ENCODE measurements around the gene ADAM12. TPM values are rescaled to one million over a fixed set of nuclear protein-coding genes. Genes with fewer than 3 reads are reported as not detected.

Gene ADAM12
- total and polyA plus RNA-seq, 2 of the 13 experiments (the other 11 are each of a cell fraction or from before 2014, with no cell fraction given), result not detected

DNA sequence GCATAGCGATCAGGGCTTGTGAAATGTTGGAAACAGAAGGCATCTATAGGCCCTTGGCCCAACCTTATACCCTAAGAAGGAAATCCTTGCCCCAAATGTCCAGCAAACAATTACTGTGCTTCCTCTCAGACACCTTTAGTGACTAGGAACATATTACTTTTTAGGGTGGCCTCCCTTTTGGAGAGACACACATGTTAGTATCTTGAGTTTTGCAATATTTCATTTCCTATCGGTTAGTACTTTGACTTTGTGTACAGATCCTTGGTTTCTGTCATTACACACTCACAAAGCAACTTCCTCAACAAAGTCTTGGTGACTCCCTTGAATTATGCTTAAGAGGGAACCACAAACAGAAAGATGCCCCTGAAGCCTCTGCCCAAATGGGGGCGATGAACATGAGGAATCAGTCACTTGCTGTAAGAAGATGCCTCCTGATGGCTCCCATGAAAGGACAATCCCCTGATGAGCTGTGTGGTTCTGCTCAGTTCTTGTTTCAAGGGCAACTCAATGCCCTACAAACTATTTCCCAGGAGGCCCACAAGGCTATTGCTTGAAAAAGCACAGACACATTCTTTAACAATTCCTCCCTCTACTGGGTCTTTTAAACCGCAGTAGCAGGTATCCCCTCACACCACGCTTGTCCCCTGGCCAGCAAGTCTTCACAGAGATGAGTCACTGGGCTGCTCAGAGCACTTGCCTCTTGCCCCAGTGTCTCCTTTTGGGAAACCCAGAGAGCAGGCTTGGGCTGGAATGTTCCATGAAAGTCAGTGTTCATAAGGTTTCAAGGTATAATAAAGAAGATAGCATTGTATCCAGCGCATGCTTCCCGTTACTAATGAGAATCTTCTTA is 295.7 kb downstream of the ADAM12 start:
- Histone ChIP-seq H3K79me2 (ENCODE audit: insufficient read depth, low read length) (no peaks in the 10 kb centered on the region), H3K9me3 (ENCODE audit: low read length) (no peaks in the 10 kb centered on the region), H3K9ac (ENCODE audit: insufficient read depth, low read depth, low read length) (no peak overlapping the region), H3K27ac (ENCODE audit: extremely low read length, insufficient read depth, low read length) (no peak overlapping the region), H3K4me1 (ENCODE audit: insufficient read depth, low read length) (no peaks in the 10 kb centered on the region), H2AFZ (ENCODE audit: low read length) (no peak overlapping the region), H3K36me3 (replicated peaks in 1 of 2; ENCODE audit: control insufficient read depth in 1 of 2, insufficient read depth in 2 of 2, low read length in 2 of 2) (no peaks in the 10 kb centered on the region), H3K4me2 (ENCODE audit: low read depth, low read length) (no peak overlapping the region), H4K20me1 (ENCODE audit: insufficient read depth, low read length) (no peaks in the 10 kb centered on the region), H3K27me3 (ENCODE audit: control insufficient read depth in 1 of 2, insufficient read depth in 2 of 2, low read length in 2 of 2) (peaks cover 3 to 18% of the 10 kb centered on the region in 2 experiments; a peak in 4 of 5 replicates), H3K4me3 (replicated peaks in 1 of 3; ENCODE audit: insufficient read depth in 1 of 3, low read depth in 2 of 3, low read length in 3 of 3) (no peak overlapping the region)
- CTCF ChIA-PET (ENCODE audit: low intra/inter-chr PET ratio, low total read pairs), result no interaction called here
- POLR2A ChIA-PET, result no interaction called here
- intact Hi-C loops (cut with micrococcal nuclease; ENCODE audit: unreplicated experiment) (no loop called here), in situ Hi-C loops (cut with HindIII; ENCODE audit: extremely low pct_ligation_motif_present, low pct_unique_long_range_greater_than_20kb) (no loop called here)
- no TSS peak for BruUV-seq (replicated peaks)
- no peak for DNase-seq (ENCODE audit: low spot score)
- no peak for FAIRE-seq
- 13% methylated on average over 6 of the region's 7 CpGs for WGBS (ENCODE audit: low lambda C conversion rate)
- no peak for ATAC-seq
- no peak for TF ChIP-seq RERE (CRISPR knock-in tag; IDR thresholded peaks at IDR 0.05; ENCODE audit: low read depth)
- no peak for TF ChIP-seq SKIL (CRISPR knock-in tag; IDR thresholded peaks at IDR 0.05; ENCODE audit: borderline replicate concordance)
- no peak for TF ChIP-seq NKX3-1 (CRISPR knock-in tag; IDR thresholded peaks at IDR 0.05)
- TF ChIP-seq, protein P1, sequence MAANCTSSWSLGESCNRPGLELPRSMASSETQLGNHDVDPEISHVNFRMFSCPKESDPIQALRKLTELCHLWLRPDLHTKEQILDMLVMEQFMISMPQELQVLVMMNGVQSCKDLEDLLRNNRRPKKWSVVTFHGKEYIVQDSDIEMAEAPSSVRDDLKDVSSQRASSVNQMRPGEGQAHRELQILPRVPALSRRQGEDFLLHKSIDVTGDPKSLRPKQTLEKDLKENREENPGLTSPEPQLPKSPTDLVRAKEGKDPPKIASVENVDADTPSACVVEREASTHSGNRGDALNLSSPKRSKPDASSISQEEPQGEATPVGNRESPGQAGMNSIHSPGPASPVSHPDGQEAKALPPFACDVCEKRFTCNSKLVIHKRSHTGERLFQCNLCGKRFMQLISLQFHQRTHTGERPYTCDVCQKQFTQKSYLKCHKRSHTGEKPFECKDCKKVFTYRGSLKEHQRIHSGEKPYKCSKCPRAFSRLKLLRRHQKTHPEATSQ (CRISPR knock-in tag; IDR thresholded peaks at IDR 0.05; ENCODE audit: borderline replicate concordance), result no peak
- TF ChIP-seq MAF1 (CRISPR knock-in tag; IDR thresholded peaks at IDR 0.05; ENCODE audit: borderline replicate concordance), result no peak
- no peak for TF ChIP-seq CAMTA2 (CRISPR knock-in tag; IDR thresholded peaks at IDR 0.05; ENCODE audit: borderline replicate concordance)
- TF ChIP-seq, protein P2, sequence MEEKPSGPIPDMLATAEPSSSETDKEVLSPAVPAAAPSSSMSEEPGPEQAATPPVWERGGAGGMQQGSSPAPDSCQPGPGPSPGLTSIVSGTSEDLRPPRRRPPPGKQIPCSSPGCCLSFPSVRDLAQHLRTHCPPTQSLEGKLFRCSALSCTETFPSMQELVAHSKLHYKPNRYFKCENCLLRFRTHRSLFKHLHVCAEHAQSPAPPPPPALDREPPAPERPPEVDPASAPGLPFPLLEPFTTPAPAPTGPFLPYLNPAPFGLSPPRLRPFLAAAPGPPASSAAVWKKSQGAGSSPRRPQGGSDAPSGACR (CRISPR knock-in tag; IDR thresholded peaks at IDR 0.05), result no peak
- no peak for TF ChIP-seq NFYC (CRISPR knock-in tag; IDR thresholded peaks at IDR 0.05)
- TF ChIP-seq FOXP1 (IDR thresholded peaks at IDR 0.05), result no peak
- TF ChIP-seq FOXP1 (CRISPR knock-in tag; IDR thresholded peaks at IDR 0.05), result no peak
- no peak for TF ChIP-seq ZNF468 (CRISPR knock-in tag; IDR thresholded peaks at IDR 0.05)
- no peak for TF ChIP-seq CREB1 (IDR thresholded peaks at IDR 0.05)
- TF ChIP-seq CREB1 (CRISPR knock-in tag; IDR thresholded peaks at IDR 0.05), result no peak
- TF ChIP-seq HNF4G (IDR thresholded peaks at IDR 0.05; ENCODE audit: borderline replicate concordance, low read depth, low read length), result no peak
- TF ChIP-seq HNF4G (CRISPR knock-in tag; IDR thresholded peaks at IDR 0.05; ENCODE audit: borderline replicate concordance, low read depth), result no peak
- TF ChIP-seq PITX1 (CRISPR knock-in tag; IDR thresholded peaks at IDR 0.05), result no peak
